A673 (cell line): Measurements from ENCODE around the gene TRPM2. TPM values are rescaled to one million over a fixed set of nuclear protein-coding genes. Genes with fewer than 3 reads are reported as not detected.

Source experiments
- BruUV-seq: library from RNA; stranded (reverse); fragments of 400-500 nt; replicated peaks from 2 replicates; lab custom pipeline; 2021; lab: Mats Ljungman, UMichigan
- CTCF ChIA-PET: fragments of 300-600 bp; sonication (Branson Sonifier 250); formaldehyde crosslinking; loops from one replicate; lab custom pipeline; 2022; ENCODE audit warnings: antibody characterized with exemption; lab: Charles Lee
- POLR2A ChIA-PET: fragments of 300-600 bp; sonication (Branson Sonifier 250); formaldehyde crosslinking; loops from one replicate; lab custom pipeline; 2022; ENCODE audit warnings: antibody characterized with exemption; ENCODE audit not compliant: low non-redundant PET; lab: Charles Lee
- DNase-seq: peaks from one replicate; pipeline ENCODE4 v3.0.0-alpha.2; 2015; ENCODE audit warnings: low spot score
- H3K27ac ChIP-seq: fragments of 200-600 bp; sonication (generic); 2 replicates; pipeline ENCODE4 v1.5.1; 2016; ENCODE audit warnings: mixed run types, low read depth, mild to moderate bottlenecking, mixed read lengths, antibody characterized with exemption, low read length; ENCODE audit not compliant: poor library complexity, severe bottlenecking
- H3K27me3 ChIP-seq: fragments of 200-600 bp; sonication (generic); replicated peaks from 2 replicates; pipeline ENCODE4 v1.6.1; 2017; ENCODE audit warnings: mixed run types, low read depth, mild to moderate bottlenecking, mixed read lengths, antibody characterized with exemption, low read length; ENCODE audit not compliant: insufficient read depth, poor library complexity
- H3K36me3 ChIP-seq: fragments of 200-600 bp; sonication (generic); 2 replicates; pipeline ENCODE4 v1.6.1; 2016; ENCODE audit warnings: mixed run types, mild to moderate bottlenecking, mixed read lengths, antibody characterized with exemption, low read length; ENCODE audit not compliant: insufficient read depth, poor library complexity, severe bottlenecking
- H3K4me1 ChIP-seq: fragments of 200-600 bp; sonication (generic); 2 replicates; pipeline ENCODE4 v1.6.1; 2017; ENCODE audit warnings: mixed run types, mild to moderate bottlenecking, mixed read lengths, antibody characterized with exemption, low read length; ENCODE audit not compliant: insufficient read depth, poor library complexity, severe bottlenecking
- H3K4me3 ChIP-seq: fragments of 200-600 bp; sonication (generic); 2 replicates; pipeline ENCODE4 v1.5.1; 2016; ENCODE audit warnings: low read depth, mixed run types, mild to moderate bottlenecking, mixed read lengths, low read length; ENCODE audit not compliant: poor library complexity, severe bottlenecking
- H3K9me3 ChIP-seq: fragments of 200-600 bp; sonication (generic); 2 replicates; pipeline ENCODE4 v1.6.1; 2016; ENCODE audit warnings: mixed run types, low read depth, mild to moderate bottlenecking, mixed read lengths, antibody characterized with exemption, low read length; ENCODE audit not compliant: poor library complexity, severe bottlenecking
- EZH2 ChIP-seq: fragments of 200-600 bp; sonication (generic); IDR thresholded peaks from 2 replicates; pipeline ENCODE4 v1.6.1; 2017; ENCODE audit warnings: borderline replicate concordance, low read depth, mild to moderate bottlenecking, mixed read lengths, antibody characterized with exemption, low read length; ENCODE audit not compliant: poor library complexity, severe bottlenecking
- intact Hi-C: fragments of 100-400 bp; cut with micrococcal nuclease; formaldehyde crosslinking; loops from one replicate; pipeline ENCODE4 v1.10.0; 2022; ENCODE audit not compliant: unreplicated experiment
- total RNA-seq: library from RNA; stranded (reverse); gene quantifications from 2 replicates; pipeline ENCODE4 v1.2.3, GENCODE V29; 2021
- TF ChIP-seq, protein P1 (sequence below): fragments of 300-800, 200-600 bp; sonication (generic); conservative IDR thresholded peaks from 2 replicates; pipeline ENCODE4 v1.5.1; 2017; ENCODE audit warnings: low read depth, mild to moderate bottlenecking, antibody characterized with exemption, low read length, moderate library complexity, mixed read lengths

Gene TRPM2
- total RNA-seq, 1 experiment from 2014 or later: 0.21 TPM

DNA sequence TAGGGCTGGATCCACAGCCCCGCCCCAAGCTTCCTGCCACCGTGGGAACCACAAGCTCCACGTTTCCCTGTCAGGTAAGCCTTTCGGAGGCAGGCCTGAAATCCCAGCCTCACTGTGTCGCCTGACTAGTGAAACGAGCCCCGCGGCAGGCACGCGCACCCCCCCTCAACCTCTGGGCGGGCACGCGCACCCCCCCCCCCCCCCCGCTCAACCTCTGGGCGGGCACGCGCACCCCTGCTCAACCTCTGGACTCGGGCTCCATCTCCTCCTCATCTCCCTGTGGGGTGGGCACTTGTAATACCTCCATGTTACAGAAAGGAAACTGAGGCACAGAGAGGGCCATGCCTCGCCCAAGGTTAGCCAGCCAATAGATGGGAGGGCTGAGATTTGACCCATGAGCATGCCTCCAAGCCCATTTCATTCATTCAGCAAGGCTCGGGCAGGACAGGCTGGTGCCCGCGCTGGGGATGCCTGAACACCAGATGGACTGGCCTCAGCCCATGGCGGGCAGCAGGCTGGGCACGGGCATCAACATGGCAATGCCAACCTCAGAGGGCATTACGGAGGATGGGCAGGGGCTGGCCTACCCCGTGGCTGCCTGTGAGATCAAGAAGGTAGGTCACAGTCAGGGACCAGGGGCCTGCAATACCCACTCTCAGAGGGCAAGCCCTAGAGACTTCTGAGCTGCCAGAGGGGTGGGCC lies 18.9 kb upstream of the TRPM2 start:
- Histone ChIP-seq H3K4me3 (no peak overlapping the region), H3K27me3 (no peaks in the 10 kb centered on the region), H3K36me3 (no peaks in the 10 kb centered on the region), H3K4me1 (peaks cover 6% of the 10 kb centered on the region), H3K9me3 (no peaks in the 10 kb centered on the region), H3K27ac (no peak overlapping the region)
- intact Hi-C loops: no loop called here
- BruUV-seq: no TSS peak
- no peak for DNase-seq
- CTCF ChIA-PET: no interaction called here
- POLR2A ChIA-PET: no interaction called here
- TF ChIP-seq EZH2: no peak
- TF ChIP-seq, protein P1, sequence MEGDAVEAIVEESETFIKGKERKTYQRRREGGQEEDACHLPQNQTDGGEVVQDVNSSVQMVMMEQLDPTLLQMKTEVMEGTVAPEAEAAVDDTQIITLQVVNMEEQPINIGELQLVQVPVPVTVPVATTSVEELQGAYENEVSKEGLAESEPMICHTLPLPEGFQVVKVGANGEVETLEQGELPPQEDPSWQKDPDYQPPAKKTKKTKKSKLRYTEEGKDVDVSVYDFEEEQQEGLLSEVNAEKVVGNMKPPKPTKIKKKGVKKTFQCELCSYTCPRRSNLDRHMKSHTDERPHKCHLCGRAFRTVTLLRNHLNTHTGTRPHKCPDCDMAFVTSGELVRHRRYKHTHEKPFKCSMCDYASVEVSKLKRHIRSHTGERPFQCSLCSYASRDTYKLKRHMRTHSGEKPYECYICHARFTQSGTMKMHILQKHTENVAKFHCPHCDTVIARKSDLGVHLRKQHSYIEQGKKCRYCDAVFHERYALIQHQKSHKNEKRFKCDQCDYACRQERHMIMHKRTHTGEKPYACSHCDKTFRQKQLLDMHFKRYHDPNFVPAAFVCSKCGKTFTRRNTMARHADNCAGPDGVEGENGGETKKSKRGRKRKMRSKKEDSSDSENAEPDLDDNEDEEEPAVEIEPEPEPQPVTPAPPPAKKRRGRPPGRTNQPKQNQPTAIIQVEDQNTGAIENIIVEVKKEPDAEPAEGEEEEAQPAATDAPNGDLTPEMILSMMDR: no peak

DNA sequence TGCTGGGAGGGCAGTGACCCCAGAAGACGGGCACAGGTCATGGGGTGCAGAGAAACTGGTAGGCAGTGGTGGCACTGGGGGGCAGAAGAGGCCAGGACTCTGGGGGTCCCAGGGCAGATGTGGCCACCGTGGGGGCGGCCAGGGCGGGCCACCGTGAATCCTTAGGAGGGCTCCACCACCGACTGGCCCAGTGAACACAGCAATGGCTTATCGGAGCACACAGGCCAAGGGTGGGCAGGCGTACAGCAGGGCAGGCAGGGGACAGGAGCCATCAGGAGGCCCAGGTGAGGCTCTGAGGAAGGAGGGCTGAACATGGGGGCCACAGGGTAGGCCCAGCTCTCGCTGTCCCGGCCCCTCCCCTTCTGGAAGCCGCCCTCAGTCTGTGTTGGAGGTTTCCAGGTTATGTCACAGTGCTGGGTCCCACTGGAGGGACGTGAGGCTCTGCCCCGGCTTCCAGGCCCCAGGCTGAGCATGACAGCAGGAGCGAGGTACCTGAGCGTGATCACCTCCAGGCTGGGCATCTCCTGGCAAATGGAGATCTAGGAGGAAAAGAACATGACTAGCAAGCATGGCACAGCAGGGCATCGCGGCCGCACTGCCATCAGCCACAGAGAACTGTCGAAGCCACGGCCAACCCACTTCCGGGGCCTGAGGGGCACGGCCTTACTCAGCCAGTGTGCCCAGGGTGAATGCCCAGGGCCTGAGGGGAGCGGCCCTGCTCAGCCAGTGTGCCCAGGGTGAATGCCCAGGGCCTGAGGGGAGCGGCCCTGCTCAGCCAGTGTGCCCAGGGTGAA lies 18.0 kb upstream of the TRPM2 start:
- POLR2A ChIA-PET: no interaction called here
- no peak for TF ChIP-seq EZH2
- TF ChIP-seq, protein P1: no peak
- no peaks in the 10 kb centered on the region for H3K9me3 ChIP-seq

GRCh38 chr21:44337449-44337848 lies 16.0 kb upstream of the TRPM2 start:
- no peak for TF ChIP-seq EZH2
- TF ChIP-seq, protein P1: no peak
- ChIA-PET CTCF (no interaction called here), POLR2A (no interaction called here)
- intact Hi-C loops: no loop called here
- Histone ChIP-seq H3K27ac (peak overlapping the region; percentile 39), H3K4me1 (peaks cover 6% of the 10 kb centered on the region), H3K9me3 (no peaks in the 10 kb centered on the region), H3K36me3 (no peaks in the 10 kb centered on the region), H3K4me3 (no peak overlapping the region), H3K27me3 (no peaks in the 10 kb centered on the region)
- DNase-seq: no peak
- no TSS peak for BruUV-seq

More for the DNA sequence above, 18.0 kb upstream of the TRPM2 start:
- Histone ChIP-seq H3K27me3 (no peaks in the 10 kb centered on the region), H3K4me1 (peaks cover 6% of the 10 kb centered on the region), H3K27ac (no peak overlapping the region), H3K36me3 (no peaks in the 10 kb centered on the region), H3K4me3 (no peak overlapping the region)
- DNase-seq: no peak
- BruUV-seq: no TSS peak
- CTCF ChIA-PET: no interaction called here
- intact Hi-C loops: no loop called here
